ENCODE measurements around the gene RAD50. TPM values are rescaled to one million over a fixed set of nuclear protein-coding genes. Genes with fewer than 3 reads are reported as not detected.
"Not testable (repeated sequence)": the region's sequence is repeated elsewhere in the genome, so short reads cannot be mapped to it uniquely, and the experiment has no call there.

Gene RAD50
- total RNA-seq, 4 donors from 2014 or later: 21.7 to 37.1 (median 24.6) TPM

GRCh38 chr5:132540149-132540548 lies 16.6 kb upstream of the RAD50 start:
- 86 to 89% methylated on average over 5 of the region's 5 CpGs for WGBS, 2 donors

GRCh38 chr5:132540764-132541163 lies 16.0 kb upstream of the RAD50 start:
- WGBS, 2 donors: 69 to 70% methylated on average over 4 of the region's 4 CpGs
- TF ChIP-seq CTCF (IDR thresholded peaks at IDR 0.05): no peak
- no peak for TF ChIP-seq POLR2A (IDR thresholded peaks at IDR 0.05)
- intact Hi-C loops (cut with DNase I; ENCODE audit: low total_unique reads): no loop called here
- no peak for DNase-seq (ENCODE audit: low spot score in 2 of 2)
- no peak overlapping the region for H3K4me3 ChIP-seq (ENCODE audit: low read depth, poor library complexity, severe bottlenecking)

More at GRCh38 chr5:132540149-132540548, 16.6 kb upstream of the RAD50 start:
- H3K4me3 ChIP-seq (ENCODE audit: low read depth, poor library complexity, severe bottlenecking): no peak overlapping the region
- TF ChIP-seq CTCF (IDR thresholded peaks at IDR 0.05) (no peak), POLR2A (IDR thresholded peaks at IDR 0.05) (no peak)
- DNase-seq (ENCODE audit: low spot score in 2 of 2): no peak
- intact Hi-C loops (cut with DNase I; ENCODE audit: low total_unique reads): no loop called here

- intact Hi-C loops (cut with DNase I; ENCODE audit: low total_unique reads): no loop called here
- DNase-seq (ENCODE audit: low spot score in 2 of 2): no peak
- WGBS, 2 donors: 82 to 88% methylated on average over 7 of the region's 7 CpGs
- H3K4me3 ChIP-seq (ENCODE audit: low read depth, poor library complexity, severe bottlenecking): no peak within 1 kb of the TSS
- no peak for TF ChIP-seq CTCF (IDR thresholded peaks at IDR 0.05)
- TF ChIP-seq POLR2A (IDR thresholded peaks at IDR 0.05): no peak
These were observed 13.1 kb upstream of the RAD50 start, which contains the start of gene IL5 for GRCh38 chr5:132543472-132544201. IL5 (minus strand) TSS chr5:132543522; CDS start chr5:132543478, 44 bp downstream.

GRCh38 chr5:132546108-132546507 lies 10.7 kb upstream of the RAD50 start:
- DNase-seq (ENCODE audit: low spot score in 2 of 2): no peak
- no peak overlapping the region for H3K4me3 ChIP-seq (ENCODE audit: low read depth, poor library complexity, severe bottlenecking)
- intact Hi-C loops (cut with DNase I; ENCODE audit: low total_unique reads): no loop called here
- no peak for TF ChIP-seq POLR2A (IDR thresholded peaks at IDR 0.05)
- TF ChIP-seq CTCF (IDR thresholded peaks at IDR 0.05): no peak
- 97 to 100% methylated on average over 2 of the region's 2 CpGs for WGBS, 2 donors

- no peak for DNase-seq (ENCODE audit: low spot score in 2 of 2)
- intact Hi-C loops (cut with DNase I; ENCODE audit: low total_unique reads): no loop called here
- H3K4me3 ChIP-seq (ENCODE audit: low read depth, poor library complexity, severe bottlenecking): no peak overlapping the region
- TF ChIP-seq CTCF (IDR thresholded peaks at IDR 0.05) (no peak), POLR2A (IDR thresholded peaks at IDR 0.05) (no peak)
- 86 to 88% methylated on average over 2 of the region's 2 CpGs for WGBS, 2 donors
These were observed 9.5 kb upstream of the RAD50 start for GRCh38 chr5:132547269-132547668.

- intact Hi-C loops (cut with DNase I; ENCODE audit: low total_unique reads); H3K4me3 ChIP-seq (ENCODE audit: low read depth, poor library complexity, severe bottlenecking); DNase-seq (ENCODE audit: low spot score in 2 of 2): not testable (repeated sequence)
- WGBS, 2 donors: 93% methylated on average over 7 of the region's 7 CpGs
These were observed 7.9 kb upstream of the RAD50 start for GRCh38 chr5:132548834-132549233.
